Cardiac muscle cell (in vitro differentiated cells and primary cell): ENCODE results near the gene LMLN. TPM values are rescaled to one million over a fixed set of nuclear protein-coding genes. Genes with fewer than 3 reads are reported as not detected.

Experiments
- DNase-seq, 2 donors: peaks; one replicate each; pipeline versions ENCODE4 v3.0.0 to v3.0.0-alpha.2; 2010 to 2017; ENCODE audit warnings: low read depth in 1 of 2, low spot score in 1 of 2
- H3K27ac ChIP-seq: fragments of 200-600 bp; sonication (generic); 2 replicates; pipeline ENCODE4 v1.5.1; 2016
- H3K27me3 ChIP-seq: fragments of 200-600 bp; sonication (generic); 2 replicates; pipeline ENCODE4 v1.6.0; 2016; ENCODE audit warnings: control low read depth
- H3K36me3 ChIP-seq: fragments of 200-600 bp; sonication (generic); 2 replicates; pipeline ENCODE4 v1.5.1; 2016; ENCODE audit warnings: control low read depth
- H3K4me1 ChIP-seq: fragments of 200-600 bp; sonication (generic); 2 replicates; pipeline ENCODE4 v1.8.1; 2017; ENCODE audit warnings: low read depth, mild to moderate bottlenecking, mixed run types
- H3K4me3 ChIP-seq: fragments of 200-600 bp; sonication (generic); 2 replicates; pipeline ENCODE4 v1.5.1; 2016; ENCODE audit warnings: mild to moderate bottlenecking
- H3K9me3 ChIP-seq: fragments of 200-600 bp; sonication (generic); 2 replicates; pipeline ENCODE4 v1.5.1; 2017; ENCODE audit warnings: low read depth, mild to moderate bottlenecking, control low read depth
- polyA plus RNA-seq: library from polyadenylated mRNA; unstranded; fragments of >200 nt; fragmentation: Nextera tagmentation; extraction: Ambion mirVana; gene quantifications from 2 replicates; pipeline ENCODE4 v1.2.1, GENCODE V29; 2016
- total RNA-seq: library from RNA; depleted of rRNA; stranded (reverse); fragments of >200 nt; gene quantifications from 2 replicates; pipeline ENCODE4 v1.2.3, GENCODE V29; 2016
- TF ChIP-seq, protein P1 (sequence below): IDR thresholded peaks from 2 replicates; pipeline ENCODE4 v1.5.1; 2012; ENCODE audit warnings: low read depth, mild to moderate bottlenecking, low read length

LMLN gene
- total and polyA plus RNA-seq, 2 experiments from 2014 or later: 4.9 to 7.7 TPM

DNA sequence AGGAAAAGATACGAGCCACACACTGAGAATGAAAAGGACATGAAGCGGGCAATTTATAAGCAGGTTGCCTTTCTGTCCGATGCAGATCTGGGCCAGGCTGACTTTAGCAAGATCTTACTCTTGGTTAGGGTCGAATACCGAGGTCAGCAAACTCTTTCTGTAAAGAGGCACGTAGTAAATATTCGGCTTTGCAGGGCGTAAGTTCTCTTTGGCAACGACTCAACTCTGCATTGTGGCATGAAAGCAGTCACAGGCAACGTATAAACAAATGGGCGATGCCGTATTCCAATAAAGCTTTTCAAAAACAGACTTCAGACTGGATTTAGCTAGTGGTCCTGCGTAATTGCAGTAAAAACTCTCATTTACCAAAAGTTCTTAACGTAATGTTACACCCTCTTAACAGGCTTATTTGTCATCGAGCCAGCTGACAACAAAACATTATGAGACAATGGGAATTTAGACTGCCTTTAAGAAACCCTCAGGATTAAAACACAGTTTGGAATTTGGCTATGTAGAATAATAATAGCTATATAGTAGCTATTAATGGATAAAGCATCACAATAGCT is 23.1 kb upstream of the LMLN start:
- H3K4me1 ChIP-seq: no peaks in the 10 kb centered on the region
- DNase-seq: no peak
- H3K9me3 ChIP-seq: no peaks in the 10 kb centered on the region
- no peak overlapping the region for H3K4me3 ChIP-seq
- TF ChIP-seq, protein P1, sequence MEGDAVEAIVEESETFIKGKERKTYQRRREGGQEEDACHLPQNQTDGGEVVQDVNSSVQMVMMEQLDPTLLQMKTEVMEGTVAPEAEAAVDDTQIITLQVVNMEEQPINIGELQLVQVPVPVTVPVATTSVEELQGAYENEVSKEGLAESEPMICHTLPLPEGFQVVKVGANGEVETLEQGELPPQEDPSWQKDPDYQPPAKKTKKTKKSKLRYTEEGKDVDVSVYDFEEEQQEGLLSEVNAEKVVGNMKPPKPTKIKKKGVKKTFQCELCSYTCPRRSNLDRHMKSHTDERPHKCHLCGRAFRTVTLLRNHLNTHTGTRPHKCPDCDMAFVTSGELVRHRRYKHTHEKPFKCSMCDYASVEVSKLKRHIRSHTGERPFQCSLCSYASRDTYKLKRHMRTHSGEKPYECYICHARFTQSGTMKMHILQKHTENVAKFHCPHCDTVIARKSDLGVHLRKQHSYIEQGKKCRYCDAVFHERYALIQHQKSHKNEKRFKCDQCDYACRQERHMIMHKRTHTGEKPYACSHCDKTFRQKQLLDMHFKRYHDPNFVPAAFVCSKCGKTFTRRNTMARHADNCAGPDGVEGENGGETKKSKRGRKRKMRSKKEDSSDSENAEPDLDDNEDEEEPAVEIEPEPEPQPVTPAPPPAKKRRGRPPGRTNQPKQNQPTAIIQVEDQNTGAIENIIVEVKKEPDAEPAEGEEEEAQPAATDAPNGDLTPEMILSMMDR: no peak
- H3K36me3 ChIP-seq: no peaks in the 10 kb centered on the region
- no peak overlapping the region for H3K27ac ChIP-seq
- H3K27me3 ChIP-seq: no peaks in the 10 kb centered on the region

GRCh38 chr3:197940745-197941384 is 19.2 kb upstream of the LMLN start:
- H3K36me3 ChIP-seq: no peaks in the 10 kb centered on the region
- no peaks in the 10 kb centered on the region for H3K9me3 ChIP-seq
- TF ChIP-seq, protein P1: no peak
- no peak for DNase-seq
- no peak overlapping the region for H3K27ac ChIP-seq
- no peaks in the 10 kb centered on the region for H3K27me3 ChIP-seq
- H3K4me1 ChIP-seq: no peaks in the 10 kb centered on the region
- H3K4me3 ChIP-seq: no peak overlapping the region

DNA sequence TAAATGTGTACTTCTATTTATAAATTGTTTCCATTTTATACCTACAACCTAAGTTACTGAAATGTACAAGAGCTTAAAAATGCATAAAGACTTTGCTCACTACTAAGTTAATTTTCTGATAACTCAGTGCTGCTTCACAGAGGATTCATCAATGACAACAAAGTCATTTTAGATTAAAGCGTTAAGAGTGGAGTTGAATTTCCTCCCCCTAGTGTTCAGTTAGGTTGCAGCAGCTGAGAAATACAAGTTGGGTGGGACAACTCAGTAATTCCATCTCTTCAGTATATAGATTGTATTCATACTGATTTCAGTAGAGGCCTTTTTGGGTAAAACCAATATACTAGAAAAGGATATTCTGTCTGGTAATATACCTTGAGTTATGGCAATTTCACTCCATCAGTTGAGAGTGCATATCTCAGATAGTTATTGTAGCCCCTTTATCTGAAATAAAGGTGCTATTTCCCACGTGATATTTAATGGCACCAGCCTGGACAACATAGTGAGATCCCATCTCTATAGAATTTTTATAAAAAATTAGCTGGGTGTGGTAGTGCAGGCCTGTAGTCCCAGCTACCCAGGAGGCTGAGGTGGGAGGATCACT is 17.0 kb upstream of the LMLN start:
- H3K4me3 ChIP-seq: no peak overlapping the region

GRCh38 chr3:197949191-197949777 is 10.7 kb upstream of the LMLN start:
- no peak for DNase-seq
- peak overlapping the region; percentile 96 for H3K4me3 ChIP-seq
- peak overlapping the region; percentile 95 for H3K27ac ChIP-seq
- H3K36me3 ChIP-seq: peaks cover 18% of the 10 kb centered on the region
- H3K9me3 ChIP-seq: no peaks in the 10 kb centered on the region
- peaks cover 25% of the 10 kb centered on the region for H3K4me1 ChIP-seq
- no peaks in the 10 kb centered on the region for H3K27me3 ChIP-seq
- TF ChIP-seq, protein P1: no peak

More for the DNA sequence above, 17.0 kb upstream of the LMLN start:
- Histone ChIP-seq H3K9me3 (no peaks in the 10 kb centered on the region), H3K27me3 (no peaks in the 10 kb centered on the region), H3K36me3 (no peaks in the 10 kb centered on the region), H3K27ac (no peak overlapping the region), H3K4me1 (no peaks in the 10 kb centered on the region)
- DNase-seq: peak; percentile 37 to 56
- TF ChIP-seq, protein P1: peak; percentile 85

DNA sequence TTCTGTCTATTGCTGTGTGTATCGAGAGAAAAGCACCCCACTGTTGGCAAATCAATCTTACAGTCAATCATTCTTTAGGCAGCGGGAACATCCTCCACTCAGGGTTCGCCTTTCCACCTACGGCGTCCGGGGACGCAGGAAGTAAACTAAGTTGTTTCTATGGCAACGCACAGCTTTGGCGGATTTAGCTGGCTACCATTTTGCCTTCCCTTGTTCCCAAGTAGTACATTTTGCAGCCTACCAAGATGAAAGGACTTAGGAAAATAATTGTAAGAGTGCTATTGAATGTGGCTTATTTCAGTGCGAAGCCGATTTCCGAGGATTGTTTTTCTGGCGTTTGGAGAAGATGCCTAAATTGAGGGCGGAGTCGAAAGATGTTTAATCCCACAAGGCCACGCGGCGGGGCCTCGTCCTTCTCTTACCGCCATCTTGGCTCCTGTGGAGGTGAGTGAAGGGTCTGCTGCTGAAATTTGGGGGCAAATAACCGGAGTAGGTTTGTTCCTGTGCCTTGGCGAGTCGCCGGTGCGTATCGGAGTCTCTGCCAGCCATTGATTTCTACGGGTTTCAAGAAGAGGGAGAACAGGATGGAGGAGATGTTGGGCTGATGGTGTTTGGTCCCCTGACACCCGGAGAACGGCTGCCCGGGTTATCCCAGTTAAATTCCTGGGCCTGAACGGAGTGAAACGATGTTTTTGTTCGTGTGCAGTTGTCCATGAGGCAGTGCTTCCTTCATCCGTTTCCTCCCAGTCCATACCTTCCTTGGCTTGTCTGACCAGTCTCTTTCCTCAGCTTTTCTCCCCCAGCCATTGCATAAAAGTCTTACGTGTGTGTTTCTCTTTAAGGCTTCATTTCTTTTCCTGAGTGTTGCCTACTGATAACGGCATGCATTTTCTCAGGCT is 10.0 kb upstream of the LMLN start, which contains the start of gene RPL35A:
Gene RPL35A, plus strand, starts transcription at position 413 of the 899 bp plus-strand sequence. CDS start 778 bp downstream, outside the sequence.
- TF ChIP-seq, protein P1: no peak
- Histone ChIP-seq H3K27me3 (no peaks in the 10 kb centered on the region), H3K9me3 (no peaks in the 10 kb centered on the region), H3K36me3 (peaks cover 26% of the 10 kb centered on the region), H3K4me1 (peaks cover 25% of the 10 kb centered on the region), H3K4me3 (peak within 1 kb of the TSS; percentile 96), H3K27ac (peak within 1 kb of the TSS; percentile 95)
- peak; percentile 93 to 96 for DNase-seq
